ENCODE data around the gene DNA2.

Gene DNA2

GRCh38 chr10:68442971-68443370 is 28.8 kb downstream of the DNA2 start:
- TF ChIP-seq SUZ12 (IDR thresholded peaks at IDR 0.05; ENCODE audit: extremely low read depth, insufficient read depth, insufficient read length) (no peak), ZNF274 (IDR thresholded peaks at IDR 0.05; ENCODE audit: low read depth, low read length) (no peak), YY1 (IDR thresholded peaks at IDR 0.05; ENCODE audit: insufficient read depth, insufficient read length) (no peak)
- Histone ChIP-seq H3K27me3 (ENCODE audit: insufficient read depth, insufficient read length) (no peaks in the 10 kb centered on the region), H3K9me3 (ENCODE audit: insufficient read depth, low read length) (no peaks in the 10 kb centered on the region), H3K4me3 (ENCODE audit: insufficient read length, low read depth) (no peak overlapping the region), H3K36me3 (ENCODE audit: insufficient read depth, insufficient read length, low read length) (peaks cover 38% of the 10 kb centered on the region), H3K4me1 (ENCODE audit: insufficient read depth, insufficient read length) (no peaks in the 10 kb centered on the region), H3K9ac (ENCODE audit: insufficient read length, low read depth) (no peak overlapping the region)
- DNase-seq (ENCODE audit: low read depth, low spot score) = no peak

DNA sequence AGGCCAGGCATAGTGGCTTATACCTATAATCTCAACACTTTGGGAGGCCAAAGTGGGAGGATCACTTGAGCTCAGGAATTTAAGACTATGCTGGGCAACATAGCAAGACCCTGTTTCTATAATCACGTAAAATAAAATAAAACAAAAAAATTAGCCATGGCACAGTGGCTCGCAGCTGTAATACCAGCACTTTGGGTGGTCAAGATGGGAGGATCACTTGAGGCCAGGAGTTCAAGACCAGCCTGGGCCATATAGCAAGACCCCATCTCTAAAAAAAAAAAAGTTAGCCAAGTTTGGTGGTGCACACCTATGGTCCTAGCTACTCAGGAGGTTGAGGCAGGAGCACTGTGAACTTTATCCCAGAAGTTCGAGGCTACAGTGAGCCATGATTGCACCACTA is 30.9 kb downstream of the DNA2 start:
- TF ChIP-seq YY1 (IDR thresholded peaks at IDR 0.05; ENCODE audit: insufficient read depth, insufficient read length) = no peak
- TF ChIP-seq SUZ12 (IDR thresholded peaks at IDR 0.05; ENCODE audit: extremely low read depth, insufficient read depth, insufficient read length) = no peak
- no peak for TF ChIP-seq ZNF274 (IDR thresholded peaks at IDR 0.05; ENCODE audit: low read depth, low read length)
- no peaks in the 10 kb centered on the region for H3K9me3 ChIP-seq (ENCODE audit: insufficient read depth, low read length)
- H3K9ac ChIP-seq (ENCODE audit: insufficient read length, low read depth) = no peak overlapping the region
- no peak for DNase-seq (ENCODE audit: low read depth, low spot score)
- no peaks in the 10 kb centered on the region for H3K27me3 ChIP-seq (ENCODE audit: insufficient read depth, insufficient read length)
- peaks cover 40% of the 10 kb centered on the region for H3K36me3 ChIP-seq (ENCODE audit: insufficient read depth, insufficient read length, low read length)
- H3K4me3 ChIP-seq (ENCODE audit: insufficient read length, low read depth) = no peak overlapping the region
- H3K4me1 ChIP-seq (ENCODE audit: insufficient read depth, insufficient read length) = no peaks in the 10 kb centered on the region

DNA sequence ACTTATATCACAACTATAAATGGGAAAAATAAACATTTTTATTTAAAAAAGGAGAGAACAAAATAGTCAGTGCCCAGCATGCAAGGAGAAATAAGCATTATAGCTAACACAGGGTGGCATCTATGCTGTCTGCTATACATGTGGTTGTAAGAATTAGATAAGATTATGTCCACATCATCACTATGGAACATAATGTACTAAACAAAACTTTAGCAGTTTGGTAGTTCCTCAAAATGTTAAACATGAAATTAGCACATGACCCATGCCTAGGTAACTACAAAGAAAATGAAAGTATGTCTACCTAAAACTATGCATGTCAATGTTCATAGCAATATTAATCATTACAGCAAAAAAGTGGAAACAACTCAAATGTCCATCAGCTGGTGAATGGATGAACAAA is 36.0 kb downstream of the DNA2 start:
- TF ChIP-seq ZNF274 (IDR thresholded peaks at IDR 0.05; ENCODE audit: low read depth, low read length) (no peak), SUZ12 (IDR thresholded peaks at IDR 0.05; ENCODE audit: extremely low read depth, insufficient read depth, insufficient read length) (no peak), YY1 (IDR thresholded peaks at IDR 0.05; ENCODE audit: insufficient read depth, insufficient read length) (no peak)
- H3K27me3 ChIP-seq (ENCODE audit: insufficient read depth, insufficient read length) = no peaks in the 10 kb centered on the region
- H3K9me3 ChIP-seq (ENCODE audit: insufficient read depth, low read length) = no peaks in the 10 kb centered on the region
- H3K4me1 ChIP-seq (ENCODE audit: insufficient read depth, insufficient read length) = no peaks in the 10 kb centered on the region
- no peak overlapping the region for H3K4me3 ChIP-seq (ENCODE audit: insufficient read length, low read depth)
- no peak overlapping the region for H3K9ac ChIP-seq (ENCODE audit: insufficient read length, low read depth)
- peaks cover 32% of the 10 kb centered on the region for H3K36me3 ChIP-seq (ENCODE audit: insufficient read depth, insufficient read length, low read length)
- no peak for DNase-seq (ENCODE audit: low read depth, low spot score)

DNA sequence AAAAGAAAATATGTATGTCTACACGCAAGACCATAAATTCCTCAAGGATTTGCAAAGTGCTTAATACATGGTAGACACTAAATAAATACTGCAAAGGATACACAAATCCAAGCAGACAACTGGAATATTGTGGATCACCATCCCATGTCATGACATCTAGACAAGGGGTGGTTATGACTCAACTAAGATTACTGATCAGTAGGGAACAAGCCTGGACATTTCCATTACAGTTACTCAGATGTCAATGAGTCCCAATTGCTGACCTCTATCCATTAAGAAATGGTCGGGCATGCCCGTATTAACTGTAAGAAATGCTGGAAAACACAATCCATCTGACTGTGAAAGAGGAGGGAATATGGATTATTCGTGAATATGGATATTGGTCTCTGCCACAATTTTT is 37.1 kb downstream of the DNA2 start:
- H3K36me3 ChIP-seq (ENCODE audit: insufficient read depth, insufficient read length, low read length) = peaks cover 32% of the 10 kb centered on the region
- no peak for DNase-seq (ENCODE audit: low read depth, low spot score)
- H3K9ac ChIP-seq (ENCODE audit: insufficient read length, low read depth) = no peak overlapping the region
- no peaks in the 10 kb centered on the region for H3K9me3 ChIP-seq (ENCODE audit: insufficient read depth, low read length)
- no peaks in the 10 kb centered on the region for H3K27me3 ChIP-seq (ENCODE audit: insufficient read depth, insufficient read length)
- H3K4me1 ChIP-seq (ENCODE audit: insufficient read depth, insufficient read length) = no peaks in the 10 kb centered on the region
- TF ChIP-seq YY1 (IDR thresholded peaks at IDR 0.05; ENCODE audit: insufficient read depth, insufficient read length) (no peak), ZNF274 (IDR thresholded peaks at IDR 0.05; ENCODE audit: low read depth, low read length) (no peak), SUZ12 (IDR thresholded peaks at IDR 0.05; ENCODE audit: extremely low read depth, insufficient read depth, insufficient read length) (no peak)
- no peak overlapping the region for H3K4me3 ChIP-seq (ENCODE audit: insufficient read length, low read depth)

DNA sequence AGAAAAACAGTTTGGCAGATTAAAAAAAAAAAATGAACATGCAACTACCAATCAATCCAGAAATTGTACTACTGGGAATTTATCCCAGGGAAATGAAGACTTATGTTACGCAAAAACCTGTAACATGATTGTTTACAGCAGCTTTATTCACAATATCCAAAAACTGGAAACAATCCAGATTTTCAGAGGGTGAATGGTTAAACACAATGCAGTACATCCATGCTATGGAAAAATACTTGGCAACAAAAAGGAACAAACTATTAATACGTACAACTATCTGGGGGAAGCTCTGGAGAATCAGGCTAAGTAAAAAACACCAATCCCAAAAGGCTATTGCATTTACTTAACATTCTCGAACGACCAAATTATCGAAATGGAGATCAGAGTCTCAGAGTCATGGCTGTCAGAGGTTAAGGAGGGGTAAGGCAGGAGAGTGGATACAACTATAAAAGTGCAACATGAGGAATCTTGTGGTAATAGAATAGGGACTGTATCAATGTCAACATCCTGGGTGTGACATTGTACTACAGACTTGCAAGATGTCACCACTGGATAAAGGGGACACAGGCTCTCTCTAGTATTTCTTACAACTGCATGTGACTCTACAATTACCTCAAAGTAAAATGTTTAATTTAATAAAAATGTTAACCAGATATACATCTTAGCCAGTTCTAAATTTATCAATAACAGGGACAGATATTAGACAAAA is 43.2 kb downstream of the DNA2 start:
- no peak for TF ChIP-seq ZNF274 (IDR thresholded peaks at IDR 0.05; ENCODE audit: low read depth, low read length)
- no peak for TF ChIP-seq YY1 (IDR thresholded peaks at IDR 0.05; ENCODE audit: insufficient read depth, insufficient read length)
- no peak for TF ChIP-seq SUZ12 (IDR thresholded peaks at IDR 0.05; ENCODE audit: extremely low read depth, insufficient read depth, insufficient read length)
- DNase-seq (ENCODE audit: low read depth, low spot score) = no peak
- H3K4me3 ChIP-seq (ENCODE audit: insufficient read length, low read depth) = no peak overlapping the region
- H3K27me3 ChIP-seq (ENCODE audit: insufficient read depth, insufficient read length) = no peaks in the 10 kb centered on the region
- no peaks in the 10 kb centered on the region for H3K9me3 ChIP-seq (ENCODE audit: insufficient read depth, low read length)
- H3K36me3 ChIP-seq (ENCODE audit: insufficient read depth, insufficient read length, low read length) = peaks cover 32% of the 10 kb centered on the region
- H3K9ac ChIP-seq (ENCODE audit: insufficient read length, low read depth) = no peak overlapping the region
- no peaks in the 10 kb centered on the region for H3K4me1 ChIP-seq (ENCODE audit: insufficient read depth, insufficient read length)

GRCh38 chr10:68424454-68425014 is 47.2 kb downstream of the DNA2 start:
- TF ChIP-seq SUZ12 (IDR thresholded peaks at IDR 0.05; ENCODE audit: extremely low read depth, insufficient read depth, insufficient read length) (no peak), YY1 (IDR thresholded peaks at IDR 0.05; ENCODE audit: insufficient read depth, insufficient read length) (no peak), ZNF274 (IDR thresholded peaks at IDR 0.05; ENCODE audit: low read depth, low read length) (no peak)
- no peak overlapping the region for H3K4me3 ChIP-seq (ENCODE audit: insufficient read length, low read depth)
- DNase-seq (ENCODE audit: low read depth, low spot score) = no peak
- no peaks in the 10 kb centered on the region for H3K27me3 ChIP-seq (ENCODE audit: insufficient read depth, insufficient read length)
- H3K36me3 ChIP-seq (ENCODE audit: insufficient read depth, insufficient read length, low read length) = peaks cover 40% of the 10 kb centered on the region
- no peaks in the 10 kb centered on the region for H3K9me3 ChIP-seq (ENCODE audit: insufficient read depth, low read length)
- H3K9ac ChIP-seq (ENCODE audit: insufficient read length, low read depth) = no peak overlapping the region
- no peaks in the 10 kb centered on the region for H3K4me1 ChIP-seq (ENCODE audit: insufficient read depth, insufficient read length)

DNA sequence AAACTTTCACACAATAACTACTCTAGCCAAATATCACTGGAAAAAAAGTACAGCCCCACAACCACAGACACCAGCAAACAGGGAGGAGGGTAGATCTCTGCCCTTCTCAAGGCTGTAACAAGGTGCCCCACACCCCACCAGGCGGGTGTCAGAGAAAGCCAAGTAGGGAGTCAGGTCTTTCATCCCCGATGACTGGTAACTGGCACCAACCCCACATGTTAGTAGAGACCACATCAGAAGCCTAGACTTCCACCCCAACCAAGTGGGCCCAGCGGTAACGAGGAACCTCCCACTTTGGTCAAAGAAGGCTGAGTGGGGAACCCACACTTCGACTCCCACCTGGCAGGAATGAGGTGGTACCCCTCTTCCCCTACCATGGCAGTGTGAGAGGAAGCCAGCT is 48.3 kb downstream of the DNA2 start:
- Histone ChIP-seq H3K27me3 (ENCODE audit: insufficient read depth, insufficient read length) (no peaks in the 10 kb centered on the region), H3K9me3 (ENCODE audit: insufficient read depth, low read length) (no peaks in the 10 kb centered on the region), H3K4me3 (ENCODE audit: insufficient read length, low read depth) (no peak overlapping the region), H3K36me3 (ENCODE audit: insufficient read depth, insufficient read length, low read length) (peaks cover 41% of the 10 kb centered on the region), H3K9ac (ENCODE audit: insufficient read length, low read depth) (no peak overlapping the region), H3K4me1 (ENCODE audit: insufficient read depth, insufficient read length) (no peaks in the 10 kb centered on the region)
- TF ChIP-seq SUZ12 (IDR thresholded peaks at IDR 0.05; ENCODE audit: extremely low read depth, insufficient read depth, insufficient read length) (no peak), YY1 (IDR thresholded peaks at IDR 0.05; ENCODE audit: insufficient read depth, insufficient read length) (no peak), ZNF274 (IDR thresholded peaks at IDR 0.05; ENCODE audit: low read depth, low read length) (no peak)
- no peak for DNase-seq (ENCODE audit: low read depth, low spot score)
